Endothelial cell of umbilical vein (primary cell): Measurements from ENCODE around the gene CELSR1. TPM values are rescaled to one million over a fixed set of nuclear protein-coding genes. Genes with fewer than 3 reads are reported as not detected.

Experiments
- BruUV-seq: library from RNA; stranded (reverse); fragments of 400-500 nt; replicated peaks from 2 replicates; lab custom pipeline; 2021; lab: Mats Ljungman, UMichigan
- CTCF ChIA-PET: fragments of 300-600, 350-600 bp; sonication (Branson Sonifier 250); formaldehyde crosslinking; loops from one replicate; lab custom pipeline; 2021; ENCODE audit warnings: antibody characterized with exemption, inconsistent platforms; lab: Charles Lee
- POLR2A ChIA-PET: fragments of 300-600, 350-600 bp; sonication (Branson Sonifier 250); formaldehyde crosslinking; loops from one replicate; lab custom pipeline; 2021; ENCODE audit warnings: antibody characterized with exemption, inconsistent platforms; lab: Charles Lee
- DNase-seq: peaks from one replicate; pipeline ENCODE4 v3.0.0-alpha.2; 2011; ENCODE audit warnings: low read depth, low spot score
- FAIRE-seq: peaks from 2 replicates; lab custom pipeline; 2011; peaks lifted over from hg19 to GRCh38; lab: Jason Lieb, UNC
- H2AFZ ChIP-seq: 2 replicates; pipeline ENCODE4 v1.6.0; 2012; ENCODE audit warnings: low read depth, low read length, control low read depth, inconsistent platforms
- H3K27ac ChIP-seq: 2 replicates; pipeline ENCODE4 v1.5.1; 2011; ENCODE audit warnings: low read depth, mild to moderate bottlenecking, control low read depth, low read length, moderate library complexity; ENCODE audit not compliant: insufficient read depth
- H3K27me3 ChIP-seq, 2 experiments: 2 replicates each; pipeline versions ENCODE4 v1.6.0 to v1.6.1; 2011; ENCODE audit warnings: low read length in 2 of 2, mixed read lengths in 1 of 2; ENCODE audit not compliant: control insufficient read depth in 2 of 2, insufficient read depth in 2 of 2
- H3K36me3 ChIP-seq, 2 experiments: 2 replicates in 1 of 2; 3 replicates in 1 of 2; pipeline ENCODE4 v1.5.1; 2011; ENCODE audit warnings: low read length in 2 of 2, mild to moderate bottlenecking in 1 of 2, moderate library complexity in 1 of 2; ENCODE audit not compliant: control insufficient read depth in 2 of 2, insufficient read depth in 2 of 2; ENCODE audit errors: extremely low read depth in 1 of 2
- H3K4me1 ChIP-seq: 3 replicates; pipeline ENCODE4 v1.5.1; 2011; ENCODE audit warnings: mild to moderate bottlenecking, low read length; ENCODE audit not compliant: control insufficient read depth, insufficient read depth; ENCODE audit errors: extremely low read depth
- H3K4me2 ChIP-seq: 2 replicates; pipeline ENCODE4 v1.6.1; 2011; ENCODE audit warnings: low read length, control low read depth, mixed read lengths; ENCODE audit not compliant: insufficient read depth
- H3K4me3 ChIP-seq, 3 experiments: fragments of 200-600 bp in 1 of 3; sonication (generic), shearing (Covaris generic) in 1 of 3; replicated peaks in 1 of 3; 2 replicates each; pipeline ENCODE4 v1.5.1; 2011 to 2016; ENCODE audit warnings: control low read depth in 3 of 3, low read length in 3 of 3, mild to moderate bottlenecking in 2 of 3, inconsistent platforms in 1 of 3, low read depth in 1 of 3, moderate library complexity in 1 of 3; ENCODE audit not compliant: insufficient read depth in 1 of 3
- H3K79me2 ChIP-seq: 2 replicates; pipeline ENCODE4 v1.6.0; 2012; ENCODE audit warnings: low read length, inconsistent platforms; ENCODE audit not compliant: control insufficient read depth, insufficient read depth
- H3K9ac ChIP-seq: replicated peaks from 2 replicates; pipeline ENCODE3; 2011; ENCODE audit warnings: low read length, control low read depth; ENCODE audit not compliant: insufficient read depth; ENCODE audit errors: extremely low read depth
- H3K9me1 ChIP-seq: replicated peaks from 3 replicates; pipeline ENCODE4 v1.6.0; 2011; ENCODE audit warnings: mild to moderate bottlenecking, low read length; ENCODE audit not compliant: control insufficient read depth, insufficient read depth; ENCODE audit errors: extremely low read depth
- H3K9me3 ChIP-seq: replicated peaks from 2 replicates; pipeline ENCODE4 v1.5.1; 2012; ENCODE audit warnings: low read length, inconsistent platforms; ENCODE audit not compliant: control insufficient read depth, insufficient read depth
- H4K20me1 ChIP-seq: replicated peaks from 2 replicates; pipeline ENCODE3; 2011; ENCODE audit warnings: mild to moderate bottlenecking, low read length; ENCODE audit not compliant: control insufficient read depth, insufficient read depth; ENCODE audit errors: extremely low read depth
- CTCF ChIP-seq, 2 donors: IDR thresholded peaks; 1 replicate in 1 of 2; 2 replicates in 1 of 2; pipeline ENCODE4 v1.5.1; 2011; ENCODE audit warnings: low read length in 2 of 2, mild to moderate bottlenecking in 2 of 2, moderate library complexity in 2 of 2, control low read depth in 1 of 2, inconsistent platforms in 1 of 2, low read depth in 1 of 2; ENCODE audit not compliant: insufficient read depth in 1 of 2; ENCODE audit errors: extremely low read depth in 1 of 2
- FOS ChIP-seq: IDR thresholded peaks from 2 replicates; pipeline ENCODE4 v1.6.1; 2011; ENCODE audit warnings: mild to moderate bottlenecking, low read length, moderate library complexity, borderline replicate concordance; ENCODE audit not compliant: insufficient read depth
- JUN ChIP-seq: IDR thresholded peaks from 2 replicates; pipeline ENCODE4 v1.6.1; 2011; ENCODE audit warnings: borderline replicate concordance, low read depth; ENCODE audit not compliant: insufficient read length, insufficient read depth
- MAX ChIP-seq: IDR thresholded peaks from 2 replicates; pipeline ENCODE4 v1.6.1; 2011; ENCODE audit not compliant: insufficient read depth, insufficient read length
- MYC ChIP-seq: IDR thresholded peaks from one replicate; pipeline ENCODE4 v1.6.1; 2011; ENCODE audit warnings: mild to moderate bottlenecking, low read depth, low read length
- POLR2A ChIP-seq: IDR thresholded peaks from 2 replicates; pipeline ENCODE4 v1.6.1; 2012; ENCODE audit warnings: low read depth, mild to moderate bottlenecking, control low read depth, low read length
- dilution Hi-C: fragments of 300-500 bp; cut with MboI; formaldehyde crosslinking; loops from one replicate; pipeline ENCODE4 v1.15.0; 2019; ENCODE audit warnings: low sequenced_read_pairs; ENCODE audit not compliant: extremely low pct_ligation_motif_present
- intact Hi-C: fragments of 100-400 bp; cut with micrococcal nuclease; formaldehyde crosslinking; loops from one replicate; pipeline ENCODE4 v1.10.0; 2022
- polyA plus RNA-seq, 4 experiments: library from polyadenylated mRNA; depleted of rRNA in 3 of 4; stranded (reverse) in 3 of 4; unstranded in 1 of 4; fragments of >200 nt; gene quantifications; 2 replicates each; pipeline versions ENCODE4 v1.2.1 to v1.2.3, GENCODE V29; 2011 to 2012; ENCODE audit warnings: missing spikeins in 1 of 4
- total RNA-seq: library from RNA; stranded (reverse); gene quantifications from 2 replicates; pipeline ENCODE4 v1.2.3, GENCODE V29; 2021

Gene CELSR1
- total and polyA plus RNA-seq, 2 donors (not counting 3 experiments of a cell fraction or from before 2014, with no cell fraction given), result 3.7 to 5.4 TPM

GRCh38 chr22:46373921-46374662 is 163.3 kb downstream of the CELSR1 start:
- Histone ChIP-seq H3K4me2 (no peak overlapping the region), H3K4me3 (no peak overlapping the region), H3K9me3 (no peaks in the 10 kb centered on the region), H3K9me1 (no peaks in the 10 kb centered on the region), H4K20me1 (no peaks in the 10 kb centered on the region), H3K9ac (no peak overlapping the region), H3K27me3 (no peaks in the 10 kb centered on the region), H3K4me1 (peaks cover 6% of the 10 kb centered on the region), H2AFZ (no peak overlapping the region), H3K27ac (no peak overlapping the region), H3K36me3 (no peaks in the 10 kb centered on the region), H3K79me2 (no peaks in the 10 kb centered on the region)
- intact Hi-C loops, result no loop called here
- DNase-seq (peak; percentile 51), FAIRE-seq (no peak)
- ChIA-PET POLR2A (no interaction called here), CTCF (no interaction called here)
- BruUV-seq, result no TSS peak
- dilution Hi-C loops, result no loop called here
- TF ChIP-seq POLR2A (no peak), FOS (no peak), MAX (no peak), MYC (no peak), JUN (no peak), CTCF (IDR thresholded peaks at IDR 0.05; ENCODE audit: extremely low read depth in 1 of 2, insufficient read depth in 1 of 2, low read depth in 1 of 2, low read length in 2 of 2) (no peak)
